H1 (cell line): ENCODE measurements around the gene EIF3B. TPM values are rescaled to one million over a fixed set of nuclear protein-coding genes. Genes with fewer than 3 reads are reported as not detected.
"Not testable (repeated sequence)": the region's sequence is repeated elsewhere in the genome, so short reads cannot be mapped to it uniquely, and the experiment has no call there.

Experiments
- CTCF ChIA-PET: fragments of 300-600 bp; sonication (Branson Sonifier 250); formaldehyde crosslinking; loops from one replicate; lab custom pipeline; 2021; ENCODE audit not compliant: partially characterized antibody; lab: Charles Lee
- POLR2A ChIA-PET: fragments of 300-600 bp; sonication (Branson Sonifier 250); formaldehyde crosslinking; loops from one replicate; lab custom pipeline; 2021; ENCODE audit warnings: inconsistent platforms; ENCODE audit not compliant: partially characterized antibody; lab: Charles Lee
- DNase-seq, 2 experiments: peaks; one replicate each; pipeline versions ENCODE4 v3.0.0 to v3.0.0-alpha.2; 2010 to 2022; ENCODE audit warnings: low spot score in 2 of 2, low read depth in 1 of 2, mixed read lengths in 1 of 2
- FAIRE-seq: peaks from 2 replicates; lab custom pipeline; 2011; peaks lifted over from hg19 to GRCh38; lab: Jason Lieb, UNC
- H2AFZ ChIP-seq: 2 replicates; pipeline ENCODE4 v1.8.1; 2012; ENCODE audit warnings: low read length, inconsistent platforms
- H2AK5ac ChIP-seq: 2 replicates; pipeline ENCODE4 v1.6.1; 2013; ENCODE audit warnings: low read depth, low read length
- H2BK120ac ChIP-seq: replicated peaks from 2 replicates; pipeline ENCODE3; 2013; ENCODE audit warnings: low read depth, low read length, inconsistent platforms
- H2BK12ac ChIP-seq: 2 replicates; pipeline ENCODE4 v1.6.1; 2013; ENCODE audit warnings: low read depth, low read length
- H2BK15ac ChIP-seq: 2 replicates; pipeline ENCODE4 v1.6.1; 2013; ENCODE audit warnings: low read length
- H2BK20ac ChIP-seq: 2 replicates; pipeline ENCODE4 v1.6.1; 2013; ENCODE audit warnings: low read length
- H2BK5ac ChIP-seq: 2 replicates; pipeline ENCODE4 v1.6.1; 2013; ENCODE audit warnings: low read depth, low read length
- H3K14ac ChIP-seq: 2 replicates; pipeline ENCODE4 v1.6.1; 2013; ENCODE audit warnings: inconsistent platforms; ENCODE audit not compliant: insufficient read length
- H3K18ac ChIP-seq: 2 replicates; pipeline ENCODE4 v1.6.1; 2013; ENCODE audit warnings: low read length; ENCODE audit errors: extremely low read depth
- H3K23ac ChIP-seq: 2 replicates; pipeline ENCODE4 v1.6.1; 2013; ENCODE audit warnings: inconsistent platforms; ENCODE audit not compliant: insufficient read length
- H3K23me2 ChIP-seq: 2 replicates; pipeline ENCODE4 v1.6.1; 2013; ENCODE audit warnings: low read depth, low read length
- H3K27ac ChIP-seq: 2 replicates; pipeline ENCODE4 v1.6.1; 2011; ENCODE audit warnings: low read depth, low read length, inconsistent platforms
- H3K27me3 ChIP-seq, 4 experiments: replicated peaks in 1 of 4; 1 replicate in 1 of 4; 2 replicates in 3 of 4; pipeline versions ENCODE4 v1.6.1 to v1.8.1; 2011 to 2013; ENCODE audit warnings: low read length in 3 of 4, mild to moderate bottlenecking in 3 of 4, inconsistent platforms in 2 of 4, mixed read lengths in 2 of 4, moderate library complexity in 1 of 4; ENCODE audit not compliant: control insufficient read depth in 3 of 4, insufficient read depth in 3 of 4; ENCODE audit errors: extremely low read depth in 1 of 4
- H3K36me3 ChIP-seq, 4 experiments: 2 replicates each; pipeline versions ENCODE4 v1.6.1 to v1.8.1; 2011 to 2013; ENCODE audit warnings: mild to moderate bottlenecking in 4 of 4, low read length in 3 of 4, moderate library complexity in 2 of 4, control low read depth in 1 of 4, inconsistent platforms in 1 of 4; ENCODE audit not compliant: insufficient read depth in 4 of 4, control insufficient read depth in 2 of 4
- H3K4ac ChIP-seq: replicated peaks from 2 replicates; pipeline ENCODE3; 2013; ENCODE audit warnings: low read length, low read depth, mixed read lengths, inconsistent platforms; ENCODE audit not compliant: insufficient read length
- H3K4me1 ChIP-seq, 4 experiments: replicated peaks in 1 of 4; 1 replicate in 1 of 4; 2 replicates in 3 of 4; pipeline versions ENCODE4 v1.6.1 to v1.8.1; 2011 to 2013; ENCODE audit warnings: low read length in 3 of 4, inconsistent platforms in 2 of 4, mixed read lengths in 1 of 4; ENCODE audit not compliant: insufficient read depth in 4 of 4, control insufficient read depth in 3 of 4
- H3K4me2 ChIP-seq, 2 experiments: 2 replicates each; pipeline versions ENCODE4 v1.6.1 to v1.8.1; 2011 to 2013; ENCODE audit warnings: low read depth in 2 of 2, low read length in 2 of 2, control low read depth in 1 of 2, inconsistent platforms in 1 of 2, mild to moderate bottlenecking in 1 of 2; ENCODE audit not compliant: insufficient read depth in 1 of 2
- H3K4me3 ChIP-seq, 4 experiments: fragments of 200-600, 300-600 bp in 1 of 4; sonication (generic), shearing (Covaris generic), sonication (Bioruptor Twin) in 1 of 4; 2 replicates each; pipeline versions ENCODE4 v1.5.1 to v1.8.1; 2011 to 2016; ENCODE audit warnings: low read length in 4 of 4, low read depth in 3 of 4, control low read depth in 2 of 4, inconsistent platforms in 2 of 4, mild to moderate bottlenecking in 2 of 4, mixed read lengths in 1 of 4, moderate library complexity in 1 of 4; ENCODE audit not compliant: insufficient read depth in 2 of 4; ENCODE audit errors: extremely low read depth in 1 of 4
- H3K56ac ChIP-seq: replicated peaks from 2 replicates; pipeline ENCODE3; 2013; ENCODE audit warnings: low read depth, mild to moderate bottlenecking, mixed read lengths, low read length, inconsistent platforms; ENCODE audit not compliant: insufficient read length
- H3K79me1 ChIP-seq: 2 replicates; pipeline ENCODE4 v1.6.1; 2013; ENCODE audit warnings: low read depth, low read length, control low read depth
- H3K79me2 ChIP-seq, 2 experiments: 2 replicates each; pipeline versions ENCODE4 v1.6.1 to v1.8.1; 2012 to 2013; ENCODE audit warnings: low read length in 2 of 2, mild to moderate bottlenecking in 2 of 2, inconsistent platforms in 1 of 2; ENCODE audit not compliant: insufficient read depth in 2 of 2, control insufficient read depth in 1 of 2
- H3K9ac ChIP-seq, 4 experiments: replicated peaks in 1 of 4; 1 replicate in 1 of 4; 2 replicates in 3 of 4; pipeline versions ENCODE4 v1.6.1 to v1.8.1; 2011 to 2013; ENCODE audit warnings: low read depth in 3 of 4, low read length in 3 of 4, control low read depth in 2 of 4, mild to moderate bottlenecking in 2 of 4, moderate library complexity in 2 of 4, inconsistent platforms in 1 of 4; ENCODE audit errors: extremely low read depth in 1 of 4
- H3K9me3 ChIP-seq, 2 experiments: 2 replicates each; pipeline versions ENCODE4 v1.6.1 to v1.8.1; 2012 to 2013; ENCODE audit warnings: mild to moderate bottlenecking in 2 of 2, moderate library complexity in 2 of 2, control low read depth in 1 of 2, inconsistent platforms in 1 of 2, low read depth in 1 of 2, low read length in 1 of 2, mixed read lengths in 1 of 2; ENCODE audit not compliant: insufficient read depth in 2 of 2
- H4K20me1 ChIP-seq, 2 experiments: replicated peaks in 1 of 2; 2 replicates each; pipeline versions ENCODE3 to v1.8.1; 2011 to 2013; ENCODE audit warnings: inconsistent platforms in 2 of 2, low read length in 2 of 2, mild to moderate bottlenecking in 1 of 2; ENCODE audit not compliant: insufficient read depth in 2 of 2, control insufficient read depth in 1 of 2
- H4K5ac ChIP-seq: 2 replicates; pipeline ENCODE4 v1.6.1; 2013; ENCODE audit warnings: low read length, low read depth, mixed read lengths, inconsistent platforms; ENCODE audit not compliant: insufficient read length
- H4K8ac ChIP-seq: 2 replicates; pipeline ENCODE4 v1.8.0; 2013; ENCODE audit warnings: mild to moderate bottlenecking, moderate library complexity, low read length, inconsistent platforms; ENCODE audit not compliant: insufficient read depth; ENCODE audit errors: extremely low read depth
- H4K91ac ChIP-seq: replicated peaks from 2 replicates; pipeline ENCODE3; 2013; ENCODE audit warnings: low read length, mixed read lengths, inconsistent platforms; ENCODE audit not compliant: insufficient read length
- WGBS, 2 experiments: shearing (Covaris generic) in 1 of 2; methylation state at CpG; one replicate each; pipeline versions ENCODE4 v1.1.6 to v1.1.7; 2013 to 2015; ENCODE audit warnings: low lambda C conversion rate in 2 of 2, mixed read lengths in 2 of 2, inconsistent platforms in 1 of 2, low coverage in 1 of 2, missing lambda C conversion rate in 1 of 2; ENCODE audit not compliant: insufficient replicate concordance in 2 of 2, insufficient coverage in 1 of 2, insufficient read length in 1 of 2; ENCODE audit errors: extremely low coverage in 1 of 2, missing lambda C conversion rate in 1 of 2; 5-methylcytosine and 5-hydroxymethylcytosine counted together
- polyA plus RNA-seq, 7 experiments: library from polyadenylated mRNA; depleted of rRNA in 3 of 7; stranded (reverse) in 5 of 7; unstranded in 2 of 7; fragments of >200 nt in 5 of 7; fragments of 200-250 nt in 2 of 7; gene quantifications; 1 replicate in 5 of 7; 2 replicates in 1 of 7; 4 replicates in 1 of 7; pipeline versions ENCODE4 v1.2.1 to v1.2.3, GENCODE V29; 2011 to 2013; ENCODE audit warnings: missing spikeins in 2 of 7, mixed read lengths in 2 of 7
- total RNA-seq: library from RNA; stranded (reverse); fragmentation: NEBNext Ultra II Directional; extraction: Animal tissue kit (Norgen Biotek cat#: 25700); gene quantifications from 2 replicates; pipeline ENCODE4 v1.2.1, GENCODE V29; 2021

Gene EIF3B
- total and polyA plus RNA-seq, 2 of the 8 experiments (the other 6 are each of a cell fraction or from before 2014, with no cell fraction given): 167 to 316 TPM

GRCh38 chr7:2377492-2377891, 22.9 kb downstream of the EIF3B start:
- H2AFZ ChIP-seq, H4K8ac ChIP-seq, H3K18ac ChIP-seq, H3K56ac ChIP-seq, H3K23me2 ChIP-seq, H3K23ac ChIP-seq, H3K9me3 ChIP-seq, H2BK20ac ChIP-seq, H3K4me2 ChIP-seq, H3K9ac ChIP-seq, H2BK12ac ChIP-seq, H2BK5ac ChIP-seq, H3K14ac ChIP-seq, H3K27ac ChIP-seq, FAIRE-seq, H4K91ac ChIP-seq, H2AK5ac ChIP-seq, H3K27me3 ChIP-seq, H3K4me1 ChIP-seq, H3K4me3 ChIP-seq, H4K5ac ChIP-seq, H3K4ac ChIP-seq, H2BK120ac ChIP-seq, H2BK15ac ChIP-seq, DNase-seq: not testable (repeated sequence)
- Histone ChIP-seq H3K79me2 (peaks cover 0 to 56% of the 10 kb centered on the region in 2 experiments; a peak in 2 of 4 replicates), H3K36me3 (peaks cover 59 to 80% (median 72%) of the 10 kb centered on the region in 4 experiments), H3K79me1 (peaks cover 14% of the 10 kb centered on the region), H4K20me1 (peaks cover 31 to 52% of the 10 kb centered on the region in 2 experiments)
- ChIA-PET CTCF (interaction anchor here (1.0 to 4.9 kb wide), 2 partner anchors 13 to 24 kb away, joined by 3 to 34 read pairs; no protein-coding TSS in a partner anchor), POLR2A (interaction anchor here (1.0 to 2.1 kb wide), 4 partner anchors 11 to 19 kb away, joined by 3 to 11 read pairs (median 8); no protein-coding TSS in a partner anchor)
- 93% methylated on average over 14 of the region's 18 CpGs; no CpG with 5 or more reads in 1 of the 2 experiments for WGBS, 2 experiments

GRCh38 chr7:2378125-2378524, 23.5 kb downstream of the EIF3B start:
- H3K9ac ChIP-seq, H3K14ac ChIP-seq, H2AFZ ChIP-seq, H2BK15ac ChIP-seq, CTCF ChIA-PET, H3K4me2 ChIP-seq, H3K4ac ChIP-seq, H3K27me3 ChIP-seq, H3K4me1 ChIP-seq, H3K23ac ChIP-seq, H3K4me3 ChIP-seq, H3K18ac ChIP-seq, H3K56ac ChIP-seq, H2BK5ac ChIP-seq, H3K9me3 ChIP-seq, H4K91ac ChIP-seq, H3K27ac ChIP-seq, H2AK5ac ChIP-seq, H3K23me2 ChIP-seq, H2BK120ac ChIP-seq, H2BK20ac ChIP-seq, FAIRE-seq, H4K8ac ChIP-seq, DNase-seq, H4K5ac ChIP-seq, H2BK12ac ChIP-seq: not testable (repeated sequence)
- H3K79me2 ChIP-seq: peaks cover 0 to 56% of the 10 kb centered on the region in 2 experiments; a peak in 2 of 4 replicates
- WGBS, 2 experiments: 99% methylated on average over 10 of the region's 18 CpGs; no CpG with 5 or more reads in 1 of the 2 experiments
- H3K79me1 ChIP-seq: peaks cover 14% of the 10 kb centered on the region
- peaks cover 30 to 50% of the 10 kb centered on the region in 2 experiments for H4K20me1 ChIP-seq
- POLR2A ChIA-PET: interaction anchor here (0.6 to 2.1 kb wide), 3 partner anchors 13 to 232 kb away, joined by 4 to 11 read pairs (median 6); no protein-coding TSS in a partner anchor
- peaks cover 53 to 74% (median 66%) of the 10 kb centered on the region in 4 experiments for H3K36me3 ChIP-seq
